ENCODE data around the gene PLAGL1.

The PLAGL1 gene

DNA sequence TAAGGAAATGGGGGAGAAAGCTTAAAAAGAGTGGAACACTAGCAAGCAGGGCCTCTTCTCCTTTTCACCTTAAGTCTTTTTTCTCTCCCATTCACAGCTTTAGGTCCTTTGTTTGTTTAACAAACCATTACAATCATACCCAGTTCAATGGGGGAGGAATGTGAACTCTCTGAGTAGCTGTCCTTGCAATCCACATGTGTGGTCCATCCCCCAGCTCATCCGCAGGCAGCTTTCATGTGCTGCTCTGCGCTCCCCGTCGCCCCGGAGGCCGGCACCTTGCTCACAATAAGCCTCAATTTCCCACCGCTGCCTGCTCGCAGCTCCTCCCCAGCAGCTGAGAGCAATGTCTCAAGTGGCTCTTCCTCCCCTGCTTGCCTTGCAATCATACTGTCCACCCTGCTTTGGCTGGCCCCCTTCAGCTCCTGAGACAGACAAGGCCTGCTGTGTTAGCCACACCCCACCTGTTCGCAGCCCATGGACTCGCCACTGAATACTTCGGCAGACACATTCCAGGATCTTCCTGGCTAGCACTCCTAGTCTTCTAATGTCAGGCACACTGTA, 49.1 kb downstream of the PLAGL1 start:
- TF ChIP-seq CTCF (IDR thresholded peaks at IDR 0.05; ENCODE audit: borderline replicate concordance, insufficient read depth, low read depth, low read length) = no peak
- H3K4me3 ChIP-seq (ENCODE audit: low read depth, low read length) = no peak overlapping the region

DNA sequence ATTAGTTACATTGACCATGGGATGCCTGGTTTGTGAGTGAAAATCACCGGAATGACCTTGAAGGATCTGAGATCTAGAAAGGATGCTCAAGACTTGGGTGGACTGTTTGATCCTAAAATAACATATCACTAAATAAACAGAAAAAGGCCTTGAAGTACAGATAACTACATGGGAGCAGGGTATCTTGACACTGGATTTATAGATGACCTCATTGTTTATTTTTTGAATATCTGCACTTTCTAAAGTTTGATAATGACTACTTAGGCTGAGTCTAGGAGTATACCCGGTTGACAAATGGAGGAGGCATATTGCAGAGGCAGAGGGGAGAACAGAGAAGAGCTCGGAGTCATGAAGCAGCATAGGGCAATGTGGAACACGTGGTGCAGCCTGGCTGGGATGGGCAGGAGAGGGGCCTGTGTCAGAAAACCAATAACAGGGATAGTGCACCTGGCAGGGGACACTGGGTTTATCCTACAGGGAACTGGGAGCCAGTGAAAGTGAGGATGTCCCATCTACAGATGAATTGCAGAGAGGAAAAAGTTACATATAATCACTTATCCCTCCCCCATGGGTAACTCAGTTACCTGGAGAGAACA, 50.3 kb downstream of the PLAGL1 start:
- TF ChIP-seq CTCF (IDR thresholded peaks at IDR 0.05; ENCODE audit: borderline replicate concordance, insufficient read depth, low read depth, low read length) = no peak
- no peak overlapping the region for H3K4me3 ChIP-seq (ENCODE audit: low read depth, low read length)

GRCh38 chr6:143955971-143956370, 52.1 kb downstream of the PLAGL1 start:
- no peak for TF ChIP-seq CTCF (IDR thresholded peaks at IDR 0.05; ENCODE audit: borderline replicate concordance, insufficient read depth, low read depth, low read length)
- no peak overlapping the region for H3K4me3 ChIP-seq (ENCODE audit: low read depth, low read length)

- TF ChIP-seq CTCF (IDR thresholded peaks at IDR 0.05; ENCODE audit: borderline replicate concordance, insufficient read depth, low read depth, low read length) = no peak
- H3K4me3 ChIP-seq (ENCODE audit: low read depth, low read length) = no peak overlapping the region
These were observed 54.1 kb downstream of the PLAGL1 start for GRCh38 chr6:143953922-143954321.

DNA sequence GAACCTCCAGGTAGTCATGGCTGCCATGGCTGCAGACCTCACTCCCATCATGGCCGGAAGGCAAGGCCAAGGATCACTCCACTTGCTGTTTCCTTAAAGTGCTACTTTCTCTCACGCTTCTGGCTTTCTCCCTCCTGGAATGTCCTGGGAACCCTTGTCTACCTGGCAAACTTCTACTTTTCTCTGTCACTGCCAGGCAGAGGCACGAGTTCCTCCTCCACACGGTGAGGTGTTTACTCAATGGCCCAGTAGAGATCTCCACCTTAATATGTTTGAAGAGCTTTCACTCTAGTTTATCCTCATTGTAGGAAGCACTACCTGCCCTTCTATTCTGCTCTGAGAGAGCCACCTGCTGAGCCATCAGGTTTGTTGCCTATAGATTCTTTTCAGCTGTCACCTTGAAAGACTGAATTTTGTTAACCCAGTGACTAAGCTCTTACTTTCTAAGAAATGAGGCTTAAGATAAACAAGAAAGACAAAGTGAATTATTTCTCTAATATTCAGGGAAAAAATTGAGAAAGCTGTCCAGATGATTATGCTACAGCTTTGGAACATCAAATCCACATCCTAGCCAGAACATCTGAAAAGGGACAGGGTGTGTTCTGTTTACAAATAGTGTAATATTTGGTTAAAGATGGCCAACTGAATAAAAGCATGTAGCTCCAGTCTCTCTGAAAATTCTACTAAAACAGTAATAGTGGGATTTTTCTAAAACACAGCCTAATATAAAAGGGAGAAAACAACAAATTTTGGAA, 54.9 kb downstream of the PLAGL1 start:
- no peak overlapping the region for H3K4me3 ChIP-seq (ENCODE audit: low read depth, low read length)
- TF ChIP-seq CTCF (IDR thresholded peaks at IDR 0.05; ENCODE audit: borderline replicate concordance, insufficient read depth, low read depth, low read length) = no peak

- no peak overlapping the region for H3K4me3 ChIP-seq (ENCODE audit: low read depth, low read length)
- no peak for TF ChIP-seq CTCF (IDR thresholded peaks at IDR 0.05; ENCODE audit: borderline replicate concordance, insufficient read depth, low read depth, low read length)
These were observed 55.8 kb downstream of the PLAGL1 start for GRCh38 chr6:143952060-143952778.
